ENCODE results near the gene KLHL7.

The KLHL7 gene

GRCh38 chr7:23208316-23208715 lies 102.7 kb downstream of the KLHL7 start:
- Mint-ChIP-seq H3K27me3 (ENCODE audit: low read depth, poor library complexity) (peaks cover 11% of the 10 kb centered on the region), H3K27ac (no peak overlapping the region), H3K36me3 (ENCODE audit: low read depth) (peaks cover 22% of the 10 kb centered on the region), H3K9me3 (no peaks in the 10 kb centered on the region), H3K4me3 (no peak overlapping the region), H3K4me1 (peaks cover 25% of the 10 kb centered on the region)
- no peak for DNase-seq
- TF ChIP-seq CTCF (IDR thresholded peaks at IDR 0.05): no peak

- Mint-ChIP-seq H3K9me3 (no peaks in the 10 kb centered on the region), H3K4me3 (no peak overlapping the region), H3K36me3 (ENCODE audit: low read depth) (peaks cover 8% of the 10 kb centered on the region), H3K27ac (no peak overlapping the region), H3K4me1 (peaks cover 33% of the 10 kb centered on the region), H3K27me3 (ENCODE audit: low read depth, poor library complexity) (peaks cover 14% of the 10 kb centered on the region)
- TF ChIP-seq CTCF (IDR thresholded peaks at IDR 0.05): no peak
- DNase-seq: no peak
Observed at GRCh38 chr7:23210506-23210905, 104.9 kb downstream of the KLHL7 start.

- Mint-ChIP-seq H3K4me3 (peak overlapping the region; percentile 28), H3K9me3 (no peaks in the 10 kb centered on the region), H3K27ac (peak overlapping the region; percentile 81), H3K36me3 (ENCODE audit: low read depth) (peaks cover 2% of the 10 kb centered on the region), H3K4me1 (peaks cover 33% of the 10 kb centered on the region), H3K27me3 (ENCODE audit: low read depth, poor library complexity) (peaks cover 12% of the 10 kb centered on the region)
- peak; percentile 42 for DNase-seq
- TF ChIP-seq CTCF (IDR thresholded peaks at IDR 0.05): no peak
Observed at GRCh38 chr7:23211589-23211988, 106.0 kb downstream of the KLHL7 start.

GRCh38 chr7:23212395-23212794 lies 106.8 kb downstream of the KLHL7 start:
- peaks cover 33% of the 10 kb centered on the region for H3K4me1 Mint-ChIP-seq
- no peak for DNase-seq
- H3K36me3 Mint-ChIP-seq (ENCODE audit: low read depth): no peaks in the 10 kb centered on the region
- H3K9me3 Mint-ChIP-seq: no peaks in the 10 kb centered on the region
- H3K27ac Mint-ChIP-seq: no peak overlapping the region
- H3K27me3 Mint-ChIP-seq (ENCODE audit: low read depth, poor library complexity): peaks cover 10% of the 10 kb centered on the region
- H3K4me3 Mint-ChIP-seq: no peak overlapping the region
- TF ChIP-seq CTCF (IDR thresholded peaks at IDR 0.05): no peak

GRCh38 chr7:23212841-23213240 lies 107.3 kb downstream of the KLHL7 start:
- Mint-ChIP-seq H3K4me3 (no peak overlapping the region), H3K27me3 (ENCODE audit: low read depth, poor library complexity) (peaks cover 10% of the 10 kb centered on the region), H3K9me3 (no peaks in the 10 kb centered on the region), H3K36me3 (ENCODE audit: low read depth) (no peaks in the 10 kb centered on the region), H3K27ac (no peak overlapping the region), H3K4me1 (peaks cover 33% of the 10 kb centered on the region)
- TF ChIP-seq CTCF (IDR thresholded peaks at IDR 0.05): no peak
- DNase-seq: no peak

- no peak overlapping the region for H3K27ac Mint-ChIP-seq
- no peaks in the 10 kb centered on the region for H3K36me3 Mint-ChIP-seq (ENCODE audit: low read depth)
- no peak overlapping the region for H3K4me3 Mint-ChIP-seq
- DNase-seq: no peak
- no peak for TF ChIP-seq CTCF (IDR thresholded peaks at IDR 0.05)
- peaks cover 10% of the 10 kb centered on the region for H3K27me3 Mint-ChIP-seq (ENCODE audit: low read depth, poor library complexity)
- peaks cover 33% of the 10 kb centered on the region for H3K4me1 Mint-ChIP-seq
- no peaks in the 10 kb centered on the region for H3K9me3 Mint-ChIP-seq
Observed at GRCh38 chr7:23213755-23214154, 108.2 kb downstream of the KLHL7 start.
